ENCODE results near the gene THEM4. TPM values are rescaled to one million over a fixed set of nuclear protein-coding genes. Genes with fewer than 3 reads are reported as not detected.
"Not testable (repeated sequence)": the region's sequence is repeated elsewhere in the genome, so short reads cannot be mapped to it uniquely, and the experiment has no call there.

THEM4 gene
- total RNA-seq, 1 experiment from 2014 or later = 11.8 TPM

DNA sequence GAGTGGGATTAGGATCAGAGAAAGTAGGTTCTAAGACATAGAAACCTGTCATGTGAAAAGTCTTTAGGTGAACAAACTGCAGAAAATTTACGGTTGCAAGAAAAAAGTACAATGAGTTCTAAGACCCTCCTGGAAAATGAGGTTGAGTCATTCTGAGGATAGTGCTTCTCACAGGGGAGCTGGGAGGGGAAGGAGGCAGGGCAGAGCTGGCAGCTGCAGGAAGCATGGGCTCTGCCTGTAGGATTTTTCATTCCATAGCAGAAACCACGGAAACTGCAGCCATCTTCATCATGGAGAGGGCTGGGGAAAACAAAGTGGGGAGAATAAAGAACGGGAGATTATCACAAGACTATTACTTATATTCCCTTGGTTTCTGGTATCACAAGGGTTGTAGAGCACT lies 25.8 kb upstream of the THEM4 start:
- peak; percentile 62 for DNase-seq (ENCODE audit: low read depth)

DNA sequence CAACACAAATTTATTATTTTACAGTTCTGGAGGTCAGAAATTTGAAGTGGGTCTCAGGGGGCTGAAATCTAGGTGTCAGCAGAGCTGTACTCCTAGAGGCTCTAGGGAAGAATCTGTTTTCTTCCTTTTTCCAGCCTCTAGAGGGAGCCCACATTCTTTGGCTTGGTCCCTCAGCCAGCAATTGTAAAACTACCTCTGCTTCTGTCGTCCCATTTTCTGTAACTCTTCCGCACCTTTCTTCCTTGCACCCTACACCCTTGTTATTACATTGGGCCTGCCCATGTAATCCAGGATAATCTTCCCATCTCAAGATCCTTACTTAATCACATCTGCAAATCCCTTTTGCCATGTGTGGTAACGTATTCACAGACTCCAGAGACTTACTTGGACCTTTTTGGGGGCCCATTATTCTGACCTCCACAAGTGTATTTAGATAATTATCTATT lies 24.8 kb upstream of the THEM4 start:
- peak; percentile 68 for DNase-seq (ENCODE audit: low read depth)

DNA sequence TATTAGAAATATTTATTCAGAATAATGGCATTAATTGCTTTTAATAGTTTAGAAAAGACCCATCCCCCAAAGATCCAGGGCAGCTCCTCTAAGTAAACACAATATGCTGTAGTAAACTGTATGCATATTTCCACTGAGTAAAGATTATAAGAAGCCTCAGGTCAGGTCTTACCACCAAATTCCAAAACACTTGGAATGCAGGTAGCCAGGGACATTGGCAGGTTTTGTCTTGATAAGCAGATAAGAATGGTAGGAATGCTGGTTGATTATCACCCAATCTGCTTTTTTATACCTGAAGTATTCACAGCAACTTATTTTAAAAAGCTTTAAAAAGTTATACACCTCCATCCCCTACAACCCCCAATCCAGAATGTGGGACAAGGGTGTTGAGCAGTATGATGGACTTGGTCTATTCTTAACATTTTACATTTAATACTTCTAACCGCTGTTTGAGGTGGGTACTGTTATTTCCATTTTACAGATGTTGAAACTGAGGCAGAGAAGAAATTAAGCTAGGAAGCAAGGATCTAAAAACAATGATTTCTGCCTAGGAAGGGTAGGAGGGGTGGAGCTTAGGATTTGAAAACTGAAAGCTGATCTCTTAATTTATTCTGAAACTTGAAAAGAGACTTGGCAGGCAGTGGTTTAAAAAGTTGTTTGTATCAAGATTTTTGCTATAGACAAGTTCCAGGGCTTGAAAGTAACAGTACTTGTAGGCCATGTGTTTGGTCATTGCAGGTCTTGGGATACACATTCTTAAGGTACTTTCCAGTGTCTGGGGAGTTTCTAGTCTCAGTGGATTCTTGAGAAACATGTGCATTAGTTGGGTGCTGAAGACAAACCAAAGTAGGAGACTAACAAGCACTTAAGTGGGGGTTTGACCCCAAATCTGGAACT lies 15.6 kb upstream of the THEM4 start:
- no peak for DNase-seq (ENCODE audit: low read depth)

GRCh38 chr1:151923422-151923821 lies 14.1 kb upstream of the THEM4 start:
- DNase-seq (ENCODE audit: low read depth) = no peak

DNA sequence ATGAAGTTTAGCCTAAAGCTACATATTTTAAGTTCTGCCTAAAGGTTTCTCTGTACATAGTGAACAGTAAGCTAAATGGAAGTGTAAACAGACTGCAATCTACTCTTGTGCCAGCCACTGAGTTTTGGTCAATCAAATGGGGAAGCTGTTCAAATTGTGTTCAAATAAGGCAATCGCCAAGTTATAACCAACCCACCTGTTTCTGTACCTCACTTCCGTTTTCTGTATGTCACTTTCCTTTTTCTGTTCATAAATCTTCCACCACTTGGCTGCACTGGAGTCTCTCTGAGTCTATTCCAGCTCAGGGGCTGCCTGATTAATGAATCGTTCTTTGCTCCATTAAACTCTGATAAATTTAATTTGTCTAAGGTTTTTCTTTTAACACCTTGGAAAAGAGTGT lies 10.8 kb upstream of the THEM4 start:
- no peak for DNase-seq (ENCODE audit: low read depth)

DNA sequence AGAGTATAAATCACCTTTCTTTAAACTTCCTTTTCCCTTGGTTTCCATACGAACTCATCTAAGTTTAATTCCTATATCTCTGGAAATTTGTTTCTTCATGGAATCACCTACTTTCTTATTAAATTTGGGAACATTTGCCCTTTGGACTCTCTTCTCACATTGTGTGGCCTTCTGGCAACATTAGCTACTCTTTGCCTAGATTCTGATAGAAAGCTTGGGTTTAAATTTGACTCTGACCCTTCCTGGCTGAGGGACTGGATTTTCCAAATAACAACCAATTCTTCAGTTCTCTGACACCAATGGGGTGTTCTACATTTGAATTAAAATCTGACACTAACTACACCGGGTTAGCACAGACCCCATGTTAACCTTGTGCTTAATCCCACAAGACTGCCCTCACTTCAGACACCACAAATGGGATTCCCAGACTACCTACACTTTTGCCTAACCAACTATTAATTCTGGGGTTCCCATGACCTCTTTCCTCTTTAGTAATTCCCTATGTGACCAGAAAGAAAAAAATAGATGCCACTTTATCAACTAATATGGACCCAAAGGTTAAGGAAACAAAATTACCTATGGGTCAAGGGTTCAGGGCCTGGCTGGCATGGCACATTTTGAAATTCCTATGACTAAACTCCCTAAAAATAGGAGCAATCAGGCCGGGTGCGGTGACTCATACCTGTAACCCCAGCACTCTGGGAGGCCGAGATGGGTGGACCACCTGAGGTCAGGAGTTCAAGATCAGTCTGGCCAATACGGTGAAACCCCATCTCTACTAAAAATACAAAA lies 9.7 kb upstream of the THEM4 start:
- no peak for DNase-seq (ENCODE audit: low read depth)

GRCh38 chr1:151918156-151918555 lies 8.8 kb upstream of the THEM4 start:
- DNase-seq (ENCODE audit: low read depth) = no peak

- DNase-seq (ENCODE audit: low read depth) = no peak
Observed at GRCh38 chr1:151916726-151917370, 7.5 kb upstream of the THEM4 start.

GRCh38 chr1:151915061-151915686 lies 5.9 kb upstream of the THEM4 start:
- no peak for DNase-seq (ENCODE audit: low read depth)

- DNase-seq (ENCODE audit: low read depth) = no peak
Observed at GRCh38 chr1:151914076-151914475, 4.8 kb upstream of the THEM4 start.

DNA sequence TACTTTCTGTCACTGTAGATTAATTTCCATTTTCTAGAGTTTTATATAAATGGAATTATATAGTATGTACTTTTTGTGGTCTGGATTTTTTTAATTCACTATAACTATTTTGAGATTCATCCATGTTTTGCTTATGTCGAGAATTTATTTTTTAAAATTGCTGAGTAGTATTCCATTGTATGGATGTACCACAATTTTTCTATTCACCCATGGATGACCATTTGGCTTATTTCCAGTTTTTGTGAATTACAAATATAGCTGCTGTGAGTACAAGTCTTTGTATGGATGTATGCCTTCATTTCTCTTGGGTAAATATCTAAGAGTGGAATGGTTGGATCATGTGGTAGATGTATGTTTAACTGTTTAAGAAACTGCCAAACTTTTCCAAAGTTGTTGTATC lies 3.7 kb upstream of the THEM4 start:
- DNase-seq (ENCODE audit: low read depth) = no peak

DNA sequence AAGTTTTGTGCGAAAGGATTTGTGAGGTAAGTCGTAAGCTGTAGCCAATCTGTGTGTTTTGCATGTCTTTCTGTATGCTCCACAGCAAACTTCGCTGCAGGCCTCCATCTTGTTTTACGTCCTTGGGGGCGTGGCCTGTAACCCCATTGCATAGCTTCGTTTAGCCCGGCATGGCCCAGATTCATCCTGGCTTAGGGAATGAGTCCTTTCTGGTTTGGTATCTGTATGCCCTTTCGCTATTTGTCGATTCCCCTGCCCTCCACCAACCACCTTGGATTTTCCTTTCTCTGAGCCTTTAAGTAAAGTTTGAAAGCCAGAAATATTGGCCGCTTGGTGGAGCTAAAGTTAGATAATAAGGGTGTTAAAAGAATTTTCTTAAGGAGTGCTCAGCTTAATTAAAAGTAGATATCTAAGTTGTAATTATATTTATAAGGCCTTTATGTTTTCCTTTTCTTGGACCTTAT lies 1.1 kb downstream of the THEM4 start:
- DNase-seq (ENCODE audit: low read depth) = peak; percentile 42

DNA sequence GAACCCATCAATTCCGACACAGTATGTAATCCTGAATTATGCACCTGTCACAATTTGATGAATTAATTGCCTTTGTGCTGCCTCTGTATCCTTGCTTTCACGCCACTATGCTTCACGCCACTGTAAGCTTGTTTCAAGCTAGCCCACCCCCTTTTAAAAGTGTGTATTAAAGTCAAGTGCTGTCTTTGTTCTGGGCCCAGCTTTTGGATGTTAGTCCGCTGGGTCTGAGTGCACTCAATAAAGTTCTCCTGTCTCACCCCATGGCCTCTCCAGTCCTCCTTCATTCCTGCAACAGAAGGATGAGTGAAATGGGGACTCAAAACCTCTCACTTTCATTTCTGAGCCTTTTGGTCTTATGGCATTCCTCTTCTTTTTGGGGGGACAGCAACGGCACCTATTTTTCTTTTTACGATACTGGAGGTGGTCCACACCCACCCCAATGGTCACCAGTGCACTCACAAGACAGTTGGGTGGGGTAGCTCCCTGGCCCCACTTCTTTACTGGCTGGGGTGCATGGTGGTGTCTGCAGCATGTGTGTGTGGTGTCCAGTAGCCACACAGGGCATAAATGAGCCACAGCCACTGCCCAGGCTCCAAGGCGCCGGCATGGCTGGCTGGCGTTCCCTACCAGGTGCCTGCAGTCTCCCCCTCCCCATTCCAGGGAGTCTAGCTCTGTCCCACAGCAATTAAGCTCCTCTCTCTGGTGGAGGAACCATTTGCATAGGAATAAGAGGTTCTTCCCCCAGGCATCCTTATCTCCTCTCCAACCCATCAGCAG lies 1.8 kb downstream of the THEM4 start:
- DNase-seq (ENCODE audit: low read depth) = no peak

DNA sequence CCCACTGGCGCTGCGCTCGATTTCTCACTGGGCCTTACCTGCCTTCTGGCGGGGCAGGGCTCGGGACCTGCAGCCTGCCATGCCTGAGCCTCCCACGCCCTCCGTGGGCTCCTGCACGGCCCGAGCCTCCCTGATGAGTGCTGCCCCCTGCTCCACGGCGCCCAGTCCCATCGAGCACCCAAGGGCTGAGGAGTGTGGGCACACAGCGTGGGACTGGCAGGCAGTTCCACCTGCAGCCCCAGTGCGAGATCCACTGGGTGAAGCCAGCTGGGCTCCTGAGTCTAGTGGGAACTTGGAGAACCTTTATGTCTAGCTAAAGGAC lies 3.0 kb downstream of the THEM4 start:
- DNase-seq (ENCODE audit: low read depth) = not testable (repeated sequence)

DNA sequence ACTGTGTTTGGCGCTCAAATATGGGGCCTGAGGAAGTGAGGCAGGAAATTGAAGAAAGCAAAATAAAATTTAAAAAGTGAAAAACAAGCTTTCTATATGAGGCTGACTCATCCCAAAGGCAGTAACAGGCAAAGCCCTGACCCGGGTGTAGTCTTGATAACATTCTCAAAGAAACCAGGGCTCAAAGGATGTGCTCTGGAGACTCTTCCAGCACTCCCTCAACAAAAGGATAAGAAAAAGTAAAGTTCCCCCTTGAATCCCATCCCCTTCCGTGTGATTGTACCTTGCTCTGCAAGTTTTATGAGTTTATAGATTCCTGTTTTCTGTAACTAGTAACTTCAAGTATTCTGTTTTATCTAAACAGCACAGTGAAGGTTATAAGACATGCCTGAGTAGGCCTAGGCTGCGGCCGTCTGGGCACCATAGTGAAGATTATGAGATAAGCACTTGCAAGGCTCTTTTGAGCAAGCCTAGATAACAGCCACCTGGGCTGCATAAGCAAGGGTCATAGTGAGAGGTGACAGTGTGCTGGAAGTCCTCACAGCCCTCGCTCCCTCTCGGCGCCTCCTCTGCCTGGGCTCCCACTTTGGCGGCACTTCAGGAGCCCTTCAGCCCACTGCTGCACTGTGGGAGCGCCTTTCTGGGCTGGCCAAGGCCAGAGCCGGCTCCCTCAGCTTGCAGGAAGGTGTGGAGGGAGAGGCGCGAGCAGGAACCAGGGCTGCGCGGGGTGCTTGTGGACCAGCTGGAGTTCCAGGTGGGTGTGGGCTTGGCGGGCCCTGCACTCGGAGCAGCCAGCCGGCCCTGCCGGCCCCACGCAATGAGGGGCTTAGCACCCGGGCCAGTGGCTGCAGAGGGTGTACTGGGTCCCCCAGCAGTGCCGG lies 3.6 kb downstream of the THEM4 start:
- DNase-seq (ENCODE audit: low read depth) = not testable (repeated sequence)

GRCh38 chr1:151905070-151905442 lies 4.3 kb downstream of the THEM4 start:
- no peak for DNase-seq (ENCODE audit: low read depth)

DNA sequence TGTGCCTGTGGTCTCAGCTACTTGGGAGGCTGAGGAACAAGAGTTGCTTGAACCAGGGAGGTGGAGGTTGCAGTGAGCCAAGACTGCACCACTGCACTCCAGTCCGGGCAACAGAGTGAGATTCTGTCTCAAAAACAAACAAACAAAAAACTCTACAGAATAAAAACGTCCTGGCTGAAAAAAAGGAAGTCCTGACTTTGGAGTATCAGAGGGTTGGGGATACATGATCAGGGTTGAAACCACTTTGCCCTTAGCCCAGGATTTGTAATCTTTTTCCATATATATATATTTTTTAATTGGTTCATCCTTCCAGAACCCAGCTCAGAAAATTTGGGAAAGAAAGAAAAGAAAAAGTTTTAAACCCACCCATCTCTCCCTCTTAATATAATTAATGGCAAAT lies 6.5 kb downstream of the THEM4 start:
- DNase-seq (ENCODE audit: low read depth) = no peak

DNA sequence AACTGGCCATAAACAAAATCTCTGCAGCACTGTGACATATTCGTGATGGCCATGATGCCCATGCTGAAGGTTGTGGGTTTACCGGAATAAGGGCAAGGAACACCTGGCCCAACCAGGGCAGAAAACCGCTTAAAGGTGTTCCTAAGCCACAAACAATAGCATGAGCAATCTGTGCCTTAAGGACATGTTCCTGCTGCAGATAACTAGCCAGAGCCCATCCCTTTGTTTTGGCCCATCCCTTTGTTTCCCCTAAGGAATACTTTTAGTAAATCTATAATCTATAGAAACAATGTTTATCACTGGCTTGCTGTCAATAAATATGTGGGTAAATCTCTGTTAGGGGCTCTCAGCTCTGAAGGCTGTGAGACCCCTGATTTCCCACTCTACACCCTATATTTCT lies 8.5 kb downstream of the THEM4 start:
- DNase-seq (ENCODE audit: low read depth) = not testable (repeated sequence)

- no peak for DNase-seq (ENCODE audit: low read depth)
Observed at GRCh38 chr1:151898519-151898991, 10.8 kb downstream of the THEM4 start.

- no peak for DNase-seq (ENCODE audit: low read depth)
Observed at GRCh38 chr1:151897991-151898431, 11.3 kb downstream of the THEM4 start.
